ENCODE data around the gene WNT1.

GRCh38 chr12:49008943-49009342 is 30.8 kb downstream of the WNT1 start:
- TF ChIP-seq CTCF (conservative IDR thresholded peaks at IDR 0.05 in 1 of 2, IDR thresholded peaks at IDR 0.05 in 1 of 2; ENCODE audit: low read depth in 1 of 2, low read length in 2 of 2) (no peak), EZH2 (IDR thresholded peaks at IDR 0.05; ENCODE audit: low read length, missing control alignments) (no peak)

All from fibroblast of lung (primary cell).